WTC11 (cell line): ENCODE data around the gene ALOX12. TPM values are rescaled to one million over a fixed set of nuclear protein-coding genes. Genes with fewer than 3 reads are reported as not detected.

Experiments used
- ATAC-seq: fragments of 200-7000 bp; cut with Tn5 transposase; 2 replicates; pipeline ENCODE4 v1.10.0; 2021; ENCODE audit warnings: mild to moderate bottlenecking, moderate library complexity
- CTCF ChIA-PET: fragments of 300-600 bp; sonication (Branson Sonifier 250); formaldehyde crosslinking; loops from one replicate; lab custom pipeline; 2021; ENCODE audit warnings: antibody characterized with exemption; lab: Charles Lee
- POLR2A ChIA-PET: fragments of 350-600 bp; sonication (Branson Sonifier 250); formaldehyde crosslinking; loops from one replicate; lab custom pipeline; 2021; ENCODE audit warnings: antibody characterized with exemption; lab: Charles Lee
- DNase-seq: peaks from one replicate; pipeline ENCODE4 v3.0.0; 2021; ENCODE audit warnings: low spot score
- H3K27ac Mint-ChIP-seq: 2 replicates; pipeline ENCODE4 v1.8.0; 2021; ENCODE audit warnings: mixed read lengths
- H3K27me3 Mint-ChIP-seq: 2 replicates; pipeline ENCODE4 v1.8.0; 2021; ENCODE audit warnings: low read depth, mild to moderate bottlenecking, moderate library complexity, mixed read lengths
- H3K36me3 Mint-ChIP-seq: 2 replicates; pipeline ENCODE4 v1.8.0; 2021; ENCODE audit warnings: mixed read lengths
- H3K4me1 Mint-ChIP-seq: 2 replicates; pipeline ENCODE4 v1.8.0; 2022; ENCODE audit warnings: mixed read lengths
- H3K4me3 Mint-ChIP-seq: 2 replicates; pipeline ENCODE4 v1.8.0; 2021; ENCODE audit warnings: mild to moderate bottlenecking, moderate library complexity, mixed read lengths
- H3K9me3 Mint-ChIP-seq: 2 replicates; pipeline ENCODE4 v1.8.0; 2021; ENCODE audit warnings: mixed read lengths
- ATF3 ChIP-seq: sonication (generic); formaldehyde crosslinking; conservative IDR thresholded peaks from 2 replicates; pipeline ENCODE4 v1.8.1; 2022; ENCODE audit warnings: mild to moderate bottlenecking, missing genetic modification reagents
- CREM ChIP-seq: sonication (generic); formaldehyde crosslinking; IDR thresholded peaks from 2 replicates; pipeline ENCODE4 v1.8.1; 2022; ENCODE audit warnings: mild to moderate bottlenecking, missing genetic modification reagents, moderate library complexity
- E2F5 ChIP-seq: sonication (generic); formaldehyde crosslinking; IDR thresholded peaks from 2 replicates; pipeline ENCODE4 v1.8.1; 2022; ENCODE audit warnings: mild to moderate bottlenecking, moderate library complexity, missing genetic modification reagents
- EMX1 ChIP-seq: fragments of 250-450 bp; sonication (Bioruptor Pico); IDR thresholded peaks from 2 replicates; pipeline ENCODE4 v1.8.0; 2021; ENCODE audit warnings: mild to moderate bottlenecking
- ERG ChIP-seq: fragments of 250-450 bp; sonication (Bioruptor Pico); IDR thresholded peaks from 2 replicates; pipeline ENCODE4 v1.8.0; 2021; ENCODE audit warnings: mild to moderate bottlenecking
- ETV6 ChIP-seq: sonication (generic); formaldehyde crosslinking; IDR thresholded peaks from 2 replicates; pipeline ENCODE4 v1.8.1; 2022; ENCODE audit warnings: mild to moderate bottlenecking, missing genetic modification reagents
- GRHL2 ChIP-seq: fragments of 250-450 bp; sonication (Bioruptor Pico); IDR thresholded peaks from 2 replicates; pipeline ENCODE4 v1.8.0; 2022; ENCODE audit warnings: mild to moderate bottlenecking, moderate library complexity; ENCODE audit not compliant: insufficient replicate concordance, severe bottlenecking
- MAX ChIP-seq: sonication (generic); formaldehyde crosslinking; IDR thresholded peaks from 2 replicates; pipeline ENCODE4 v1.8.0; 2022; ENCODE audit warnings: mild to moderate bottlenecking, missing genetic modification reagents
- NFATC4 ChIP-seq: fragments of 250-450 bp; sonication (Bioruptor Pico); IDR thresholded peaks from 2 replicates; pipeline ENCODE4 v1.9.0; 2021; ENCODE audit warnings: mild to moderate bottlenecking
- SMAD4 ChIP-seq: sonication (generic); formaldehyde crosslinking; IDR thresholded peaks from 2 replicates; pipeline ENCODE4 v1.8.0; 2022; ENCODE audit warnings: mild to moderate bottlenecking, missing genetic modification reagents
- SOX15 ChIP-seq: fragments of 250-450 bp; sonication (Bioruptor Pico); IDR thresholded peaks from 2 replicates; pipeline ENCODE4 v1.9.0; 2021; ENCODE audit warnings: mild to moderate bottlenecking
- TCF7 ChIP-seq: sonication (generic); formaldehyde crosslinking; IDR thresholded peaks from 2 replicates; pipeline ENCODE4 v1.8.0; 2022; ENCODE audit warnings: mild to moderate bottlenecking, low read depth, missing genetic modification reagents, moderate library complexity
- ZNF121 ChIP-seq: sonication (generic); formaldehyde crosslinking; IDR thresholded peaks from 2 replicates; pipeline ENCODE4 v1.8.0; 2023; ENCODE audit warnings: missing genetic modification reagents
- ZNF138 ChIP-seq: sonication (generic); formaldehyde crosslinking; conservative IDR thresholded peaks from 2 replicates; pipeline ENCODE4 v1.8.1; 2022; ENCODE audit warnings: mild to moderate bottlenecking, moderate library complexity, missing genetic modification reagents
- ZNF281 ChIP-seq: sonication (generic); formaldehyde crosslinking; IDR thresholded peaks from 2 replicates; pipeline ENCODE4 v1.8.0; 2023; ENCODE audit warnings: mild to moderate bottlenecking, missing genetic modification reagents
- ZNF416 ChIP-seq: fragments of 250-450 bp; sonication (Bioruptor Pico); IDR thresholded peaks from 2 replicates; pipeline ENCODE4 v1.9.0; 2021; ENCODE audit warnings: mild to moderate bottlenecking, inconsistent platforms
- ZNF532 ChIP-seq: fragments of 250-450 bp; sonication (Bioruptor Pico); IDR thresholded peaks from 2 replicates; pipeline ENCODE4 v1.9.0; 2021; ENCODE audit warnings: mild to moderate bottlenecking, borderline replicate concordance
- total RNA-seq: library from RNA; stranded (reverse); gene quantifications from 3 replicates; pipeline ENCODE4 v1.2.3, GENCODE V29; 2021

The ALOX12 gene
- total RNA-seq, 1 experiment from 2014 or later = 1.9 TPM

GRCh38 chr17:6995500-6996255 is at the start of gene ALOX12 (continued):
- TF ChIP-seq MAX (CRISPR knock-in tag) (peak; percentile 68; the same call in 1 of the 2 replicates), ZNF532 (CRISPR knock-in tag) (no peak), E2F5 (CRISPR knock-in tag) (peak; percentile 27; the same call in 1 of the 2 replicates)
- TF ChIP-seq, all 79 proteins: peak for 17

GRCh38 chr17:6947745-6948144 is 48.1 kb upstream of the ALOX12 start:
- TF ChIP-seq ATF3 (CRISPR knock-in tag) = no peak
- TF ChIP-seq ERG (CRISPR knock-in tag) = no peak
- no peak for TF ChIP-seq SMAD4
- no peak for TF ChIP-seq ZNF281
- no peak for TF ChIP-seq ZNF416 (CRISPR knock-in tag)
- TF ChIP-seq EMX1 (CRISPR knock-in tag) = no peak
- no peak for TF ChIP-seq TCF7 (CRISPR knock-in tag)
- no peak for TF ChIP-seq ZNF138 (CRISPR knock-in tag)
- TF ChIP-seq GRHL2 = no peak
- TF ChIP-seq CREM (CRISPR knock-in tag) = no peak
- no peak for TF ChIP-seq ETV6
- no peak for TF ChIP-seq SOX15 (CRISPR knock-in tag)
- no peak for TF ChIP-seq NFATC4 (CRISPR knock-in tag)
- no peak for TF ChIP-seq ZNF121 (CRISPR knock-in tag)
- H3K36me3 Mint-ChIP-seq = no peaks in the 10 kb centered on the region
- DNase-seq = no peak
- H3K27me3 Mint-ChIP-seq = peaks cover 3% of the 10 kb centered on the region; the same call in 1 of the 2 replicates
- 0 out of 2 replicates have a peak, but pooled peaks cover 3% of the 10 kb centered on the region for H3K9me3 Mint-ChIP-seq
- H3K4me1 Mint-ChIP-seq = no peaks in the 10 kb centered on the region
- no peak overlapping the region for H3K4me3 Mint-ChIP-seq
- no peak for ATAC-seq
- H3K27ac Mint-ChIP-seq = no peak overlapping the region
- ChIA-PET POLR2A (no interaction called here), CTCF (no interaction called here)
